ENCODE results near the gene SLC43A1. TPM values are rescaled to one million over a fixed set of nuclear protein-coding genes. Genes with fewer than 3 reads are reported as not detected.

SLC43A1 gene
- total and polyA plus RNA-seq, 2 of the 4 experiments (the other 2 are of a cell fraction) = 10.0 to 17.0 TPM

- no peak overlapping the region for H3K18ac ChIP-seq (ENCODE audit: low read depth, low read length)
- H3K4me1 ChIP-seq (ENCODE audit: control insufficient read depth, insufficient read depth, low read length) = peaks cover 15% of the 10 kb centered on the region
- no peak overlapping the region for H4K5ac ChIP-seq (ENCODE audit: low read depth, low read length)
- ChIA-PET CTCF (interaction anchor here (1.0 to 1.9 kb wide), 2 partner anchors 9 to 25 kb away, joined by 5 to 12 read pairs; no protein-coding TSS in a partner anchor), POLR2A (ENCODE audit: unreplicated experiment) (no interaction called here)
- DNase-seq (peak; percentile 22), ATAC-seq (ENCODE audit: low read depth) (no peak)
- intact Hi-C loops (cut with micrococcal nuclease) (no loop called here), in situ Hi-C loops (cut with MboI; ENCODE audit: low sequenced_read_pairs) (loop anchor here (25.0 kb wide), 1 partner anchor 665 kb away; no protein-coding TSS in a partner anchor), dilution Hi-C loops (cut with HindIII; ENCODE audit: low sequenced_read_pairs, unreplicated experiment) (no loop called here)
- no peak overlapping the region for H4K8ac ChIP-seq (ENCODE audit: low read depth in 2 of 2, low read length in 2 of 2)
- no peak overlapping the region for H2AFZ ChIP-seq (replicated peaks; ENCODE audit: low read length, poor library complexity)
- H2BK5ac ChIP-seq (ENCODE audit: low read depth, low read length, poor library complexity, severe bottlenecking) = no peak overlapping the region
- H3K79me1 ChIP-seq (ENCODE audit: low read depth in 1 of 2, low read length in 2 of 2) = peaks cover 3 to 31% of the 10 kb centered on the region in 2 experiments; a peak in 3 of 4 replicates
- no peak overlapping the region for H3K27ac ChIP-seq (ENCODE audit: insufficient read depth, low read length)
- no peak overlapping the region for H2BK15ac ChIP-seq (ENCODE audit: low read depth, low read length)
- H3K36me3 ChIP-seq (ENCODE audit: control insufficient read depth, insufficient read depth, low read length) = peaks cover 25% of the 10 kb centered on the region
- TF ChIP-seq NFE2L2 (IDR thresholded peaks at IDR 0.05; ENCODE audit: low read depth, low read length) (no peak), POLR2A (IDR thresholded peaks at IDR 0.05; ENCODE audit: low read depth, low read length) (no peak), RFX5 (IDR thresholded peaks at IDR 0.05; ENCODE audit: low read depth, low read length) (no peak), MAFK (IDR thresholded peaks at IDR 0.05; ENCODE audit: low read depth, low read length) (no peak), CEBPB (IDR thresholded peaks at IDR 0.05; ENCODE audit: low read depth, low read length) (no peak), CTCF (conservative IDR thresholded peaks at IDR 0.05; ENCODE audit: low read depth, low read length) (no peak), CHD1 (IDR thresholded peaks at IDR 0.05; ENCODE audit: low read depth, low read length) (no peak), RCOR1 (IDR thresholded peaks at IDR 0.05; ENCODE audit: insufficient replicate concordance, low read length) (no peak), MAZ (IDR thresholded peaks at IDR 0.05; ENCODE audit: borderline replicate concordance, low read depth, low read length) (no peak), BHLHE40 (IDR thresholded peaks at IDR 0.05; ENCODE audit: low read depth, low read length) (no peak), USF2 (IDR thresholded peaks at IDR 0.05; ENCODE audit: low read depth, low read length) (no peak), FOS (IDR thresholded peaks at IDR 0.05; ENCODE audit: low read depth, low read length) (no peak), MXI1 (IDR thresholded peaks at IDR 0.05; ENCODE audit: borderline replicate concordance, low read depth, low read length) (no peak), ELK1 (IDR thresholded peaks at IDR 0.05; ENCODE audit: borderline replicate concordance, low read depth, low read length) (no peak), RAD21 (IDR thresholded peaks at IDR 0.05; ENCODE audit: low read length) (no peak), SMC3 (IDR thresholded peaks at IDR 0.05; ENCODE audit: low read depth, low read length) (no peak)
- no peak overlapping the region for H3K14ac ChIP-seq (replicated peaks; ENCODE audit: low read depth, low read length)
- no peak overlapping the region for H3K9ac ChIP-seq (ENCODE audit: low read depth, low read length)
- H2BK20ac ChIP-seq (ENCODE audit: low read depth, low read length) = no peak overlapping the region
- H4K91ac ChIP-seq (ENCODE audit: insufficient read depth, low read depth, low read length) = no peak overlapping the region
- H3K4me2 ChIP-seq (ENCODE audit: low read depth, low read length) = no peak overlapping the region
- no TSS peak for BruUV-seq (replicated peaks)
- H2AK9ac ChIP-seq (replicated peaks; ENCODE audit: low read depth, low read length, poor library complexity) = no peak overlapping the region
- no peaks in the 10 kb centered on the region for H3K9me3 ChIP-seq (ENCODE audit: control insufficient read depth, insufficient read depth, low read length)
- H2BK120ac ChIP-seq (ENCODE audit: low read depth, low read length) = no peak overlapping the region
- H3K4me3 ChIP-seq (ENCODE audit: insufficient read depth, low read depth, low read length) = no peak overlapping the region
- H3K23ac ChIP-seq (ENCODE audit: low read depth, low read length) = no peak overlapping the region
- no peak overlapping the region for H3K56ac ChIP-seq (ENCODE audit: extremely low read depth, insufficient read depth, low read length)
- no peaks in the 10 kb centered on the region for H3K27me3 ChIP-seq (ENCODE audit: control insufficient read depth, insufficient read depth, low read length)
- H2AK5ac ChIP-seq (ENCODE audit: low read depth, low read length) = no peak overlapping the region
- H4K20me1 ChIP-seq (ENCODE audit: insufficient read depth, low read length) = no peaks in the 10 kb centered on the region; the same call in 1 of the 2 replicates
- no peak overlapping the region for H3K4ac ChIP-seq (ENCODE audit: low read depth, low read length)
- no CpG with 5 or more reads among the region's 4 CpGs for WGBS, 2 experiments (ENCODE audit: extremely low coverage in 2 of 2, insufficient read length in 1 of 2)
- peaks cover 13% of the 10 kb centered on the region; the same call in 1 of the 2 replicates for H3K9me1 ChIP-seq (ENCODE audit: insufficient read depth, low read length)
Observed at GRCh38 chr11:57501953-57502352, 13.5 kb downstream of the SLC43A1 start.
